Measurements from ENCODE around the gene DCX.

DNA sequence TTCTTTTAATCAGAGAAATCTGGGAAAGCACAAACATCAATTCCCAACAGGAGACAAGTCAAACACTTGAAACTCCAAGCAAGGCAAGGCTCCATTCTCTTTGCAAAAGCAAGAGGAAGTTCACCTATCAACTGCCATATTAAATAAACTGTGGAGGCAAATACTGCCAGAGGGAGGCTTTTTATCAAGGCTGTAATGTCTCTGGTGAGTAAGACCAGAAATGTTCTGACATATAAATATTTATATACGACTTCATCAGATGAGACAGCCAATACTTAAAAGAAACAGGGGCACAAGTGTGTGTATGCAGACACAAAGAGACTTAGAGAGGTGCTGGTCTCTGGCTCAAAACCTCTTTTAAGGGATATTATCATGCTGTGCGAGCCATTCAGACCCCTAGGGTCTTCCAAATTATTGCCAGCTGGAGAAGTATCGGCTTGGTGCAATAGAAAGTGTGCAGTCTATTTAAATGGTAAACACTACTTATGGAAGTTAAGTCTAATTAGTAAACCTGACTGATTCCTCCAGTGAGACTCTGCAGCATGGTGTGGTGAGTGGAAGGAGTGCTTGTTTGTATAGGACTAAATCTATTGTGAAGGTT is 24.4 kb downstream of the DCX start:
- TF ChIP-seq POLR2AphosphoS5 (IDR thresholded peaks at IDR 0.05; ENCODE audit: borderline replicate concordance, low read depth, low read length) (no peak), EZH2 (IDR thresholded peaks at IDR 0.05) (no peak), FOXP2 (optimal IDR thresholded peaks at IDR 0.05; ENCODE audit: control extremely low read depth, extremely low read length, insufficient read depth) (no peak)

Measured in SK-N-MC (cell line).